ENCODE measurements around the gene PSG5.
"Not testable (repeated sequence)": the region's sequence is repeated elsewhere in the genome, so short reads cannot be mapped to it uniquely, and the experiment has no call there.

- peak in 2 of 4 donors; percentile 11 to 24 for TF ChIP-seq CTCF (IDR thresholded peaks at IDR 0.05)
- not testable (repeated sequence) for TF ChIP-seq POLR2A (IDR thresholded peaks at IDR 0.05)
Observed at GRCh38 chr19:43198686-43199419, 12.5 kb upstream of the PSG5 start.

All from right lobe of liver (tissue), 4 donors.